Umbilical cord (tissue), 2 donors: ENCODE measurements around the gene DNAAF8. TPM values are rescaled to one million over a fixed set of nuclear protein-coding genes. Genes with fewer than 3 reads are reported as not detected.
A peak's percentile ranks its signal among the peaks of the same experiment; 100 is the strongest.
"Not testable (repeated sequence)": the region's sequence is repeated elsewhere in the genome, so short reads cannot be mapped to it uniquely, and the experiment has no call there.

Experiments used
- DNase-seq: peaks from one replicate; pipeline ENCODE4 v3.0.0-alpha.2; 2015; ENCODE audit warnings: low spot score
- total RNA-seq: library from RNA; depleted of rRNA; stranded (reverse); fragments of >200 nt; gene quantifications from one replicate; pipeline ENCODE4 v1.2.3, GENCODE V29; 2014; ENCODE audit warnings: low replicate concordance; ENCODE audit not compliant: insufficient read depth

The DNAAF8 gene
- total RNA-seq, 1 donor from 2014 or later, result 0.24 TPM

DNA sequence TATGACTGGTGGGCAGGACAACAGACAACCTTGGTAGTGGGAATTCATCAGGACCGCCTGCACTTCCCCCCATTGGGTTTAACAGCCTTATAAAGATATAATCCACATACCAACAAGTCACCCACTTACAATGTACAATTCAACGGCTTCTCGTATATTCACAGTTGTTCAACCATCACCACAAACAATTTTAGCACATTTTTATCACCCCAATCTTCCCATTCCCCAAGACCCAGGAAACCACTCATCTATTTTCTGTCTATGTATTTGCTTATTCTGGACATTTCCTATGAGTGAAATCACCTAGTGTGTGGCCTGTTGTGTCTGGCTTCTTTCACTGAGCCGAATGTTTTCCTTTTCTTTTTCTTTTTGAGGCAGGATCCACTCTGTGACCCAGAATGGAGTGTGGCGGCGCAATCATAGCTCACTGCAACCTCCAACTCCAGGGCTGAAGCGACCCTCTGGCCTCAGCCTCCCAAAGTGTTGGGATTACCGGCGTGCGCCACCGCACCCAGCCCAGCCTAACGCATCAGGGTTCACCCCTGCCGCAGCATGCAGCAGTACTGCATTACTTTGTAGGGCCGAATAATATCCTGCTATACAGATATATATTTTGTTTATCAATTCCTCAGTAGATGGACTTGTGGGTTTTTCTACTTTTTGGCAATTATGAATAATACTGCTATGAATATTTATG, 11.1 kb upstream of the DNAAF8 start:
- no peak for DNase-seq

- DNase-seq, result no peak
These were observed 9.6 kb upstream of the DNAAF8 start for GRCh38 chr16:4724661-4725270.

GRCh38 chr16:4726616-4727015, 7.7 kb upstream of the DNAAF8 start:
- no peak for DNase-seq

DNA sequence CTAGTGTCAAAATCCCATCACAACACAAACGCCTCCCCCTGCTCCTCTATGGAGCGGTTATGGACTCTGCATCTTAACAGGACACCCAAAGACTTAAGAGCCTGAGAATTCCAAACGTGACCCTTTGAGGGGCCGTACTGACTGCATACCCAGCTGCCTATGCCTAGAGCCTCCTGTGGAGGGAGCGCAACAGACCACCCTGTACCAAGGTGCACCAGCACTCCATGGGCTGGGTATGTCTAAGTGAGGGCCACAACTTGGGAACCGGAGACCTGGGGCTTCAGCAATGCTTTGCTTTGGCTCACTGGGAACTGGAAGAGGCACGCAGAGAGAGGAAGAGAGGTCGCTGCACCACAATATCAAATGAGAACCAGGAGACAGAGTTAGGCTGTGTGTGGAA, 5.7 kb upstream of the DNAAF8 start:
- no peak for DNase-seq

DNA sequence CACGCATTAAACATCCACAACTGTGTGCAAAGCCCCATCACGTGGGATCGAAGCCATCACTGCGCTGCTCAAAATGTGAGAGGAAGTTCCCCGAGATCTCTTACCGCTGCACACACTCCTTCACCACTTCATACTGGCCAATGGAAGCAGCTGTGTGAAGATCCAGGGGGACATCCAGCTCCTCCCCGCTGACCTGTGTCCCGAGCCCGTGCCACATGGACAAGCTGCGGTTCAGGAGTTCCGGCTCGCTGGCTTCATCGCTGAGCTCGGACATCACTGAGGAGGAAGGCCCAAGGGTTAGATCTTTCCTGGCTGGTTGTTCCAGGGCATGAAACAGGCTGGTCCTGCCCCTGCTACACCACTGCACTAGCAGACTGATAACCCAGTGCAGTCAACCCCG, 4.5 kb upstream of the DNAAF8 start:
- no peak for DNase-seq

DNA sequence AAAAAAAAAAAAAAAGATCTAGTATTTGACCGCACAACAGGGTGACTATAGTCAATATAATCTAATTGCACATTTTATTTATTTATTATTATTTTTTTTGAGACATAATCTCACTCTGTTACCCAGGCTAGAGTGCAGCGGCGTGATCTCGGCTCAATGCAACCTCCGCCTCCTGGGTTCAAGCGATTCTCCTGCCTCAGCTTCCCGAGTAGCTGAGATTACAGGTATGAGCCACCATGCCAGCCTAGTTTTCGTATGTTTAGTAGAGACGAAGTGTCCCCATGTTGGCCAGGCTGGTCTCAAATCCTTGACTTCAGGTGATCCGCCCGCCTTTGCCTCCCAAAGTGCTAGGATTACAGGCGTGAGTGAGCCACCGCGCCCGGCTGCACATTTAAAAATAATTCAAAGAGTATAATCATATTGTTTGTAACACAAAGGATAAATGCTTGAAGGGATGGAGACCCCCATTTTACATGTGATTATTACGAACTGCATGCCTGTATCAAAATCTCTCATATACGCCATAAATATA, 1.1 kb upstream of the DNAAF8 start:
- DNase-seq, result no peak

DNA sequence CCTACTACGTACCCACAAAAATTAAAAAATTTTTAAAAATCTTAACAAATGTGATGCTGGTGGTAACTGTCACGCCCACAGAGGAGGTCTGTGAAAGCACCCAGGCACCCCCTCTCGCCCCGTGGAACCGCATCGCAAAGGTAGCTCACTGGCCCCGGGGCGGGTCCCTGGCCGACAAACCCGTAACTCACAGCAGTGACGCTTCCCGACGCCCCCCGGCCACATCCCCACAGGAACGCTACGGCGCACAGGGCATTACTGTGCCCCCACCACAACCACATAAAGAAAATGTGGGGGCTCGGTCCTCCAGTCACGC, 632 bp upstream of the DNAAF8 start:
- DNase-seq, result no peak

DNA sequence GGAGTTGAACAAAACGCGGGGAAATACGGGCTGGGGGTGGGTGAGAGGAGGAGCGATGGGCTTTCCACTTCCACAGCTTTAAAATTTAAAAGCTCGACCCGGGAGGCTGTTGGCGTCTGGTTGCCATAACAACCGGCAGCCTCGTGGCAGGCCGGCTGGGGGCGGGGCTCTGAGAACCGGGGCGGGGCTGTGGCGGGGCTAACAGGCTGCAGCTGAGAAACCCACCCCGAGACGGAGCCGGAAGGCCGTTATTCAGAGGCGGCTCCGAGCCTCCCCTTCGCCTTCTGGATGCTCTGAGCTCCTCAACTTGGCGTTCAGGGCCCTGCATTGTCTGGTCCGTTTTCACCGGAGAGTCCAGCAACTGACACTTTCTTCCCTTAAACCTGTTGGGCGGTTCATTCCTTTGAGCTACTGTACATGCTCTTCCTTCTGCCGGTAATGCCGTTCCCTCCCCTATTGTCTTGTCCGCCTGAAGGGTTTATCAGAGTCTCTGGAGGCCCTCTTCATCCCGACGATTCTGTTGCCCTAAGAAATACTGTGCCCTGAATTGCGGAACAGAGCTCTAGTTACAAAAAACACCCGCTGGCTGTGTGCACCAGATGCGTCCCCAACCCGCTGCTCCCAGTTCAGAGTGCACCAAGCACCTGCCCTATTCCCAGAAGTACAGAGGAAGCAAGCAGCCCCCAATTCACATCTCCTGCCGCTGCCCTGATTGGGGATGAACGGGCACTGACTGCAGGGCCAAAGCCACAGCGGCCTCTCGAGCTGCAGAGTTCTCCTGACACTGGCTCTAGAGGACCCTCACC, 596 bp downstream of the DNAAF8 start:
- DNase-seq, result peak; percentile 91

GRCh38 chr16:4736546-4736945, 2.2 kb downstream of the DNAAF8 start:
- no peak for DNase-seq

GRCh38 chr16:4737545-4737944, 3.2 kb downstream of the DNAAF8 start:
- DNase-seq, result no peak

GRCh38 chr16:4738370-4738769, 4.0 kb downstream of the DNAAF8 start:
- DNase-seq, result not testable (repeated sequence)

GRCh38 chr16:4743226-4743878, 9.0 kb downstream of the DNAAF8 start:
- DNase-seq, result no peak

DNA sequence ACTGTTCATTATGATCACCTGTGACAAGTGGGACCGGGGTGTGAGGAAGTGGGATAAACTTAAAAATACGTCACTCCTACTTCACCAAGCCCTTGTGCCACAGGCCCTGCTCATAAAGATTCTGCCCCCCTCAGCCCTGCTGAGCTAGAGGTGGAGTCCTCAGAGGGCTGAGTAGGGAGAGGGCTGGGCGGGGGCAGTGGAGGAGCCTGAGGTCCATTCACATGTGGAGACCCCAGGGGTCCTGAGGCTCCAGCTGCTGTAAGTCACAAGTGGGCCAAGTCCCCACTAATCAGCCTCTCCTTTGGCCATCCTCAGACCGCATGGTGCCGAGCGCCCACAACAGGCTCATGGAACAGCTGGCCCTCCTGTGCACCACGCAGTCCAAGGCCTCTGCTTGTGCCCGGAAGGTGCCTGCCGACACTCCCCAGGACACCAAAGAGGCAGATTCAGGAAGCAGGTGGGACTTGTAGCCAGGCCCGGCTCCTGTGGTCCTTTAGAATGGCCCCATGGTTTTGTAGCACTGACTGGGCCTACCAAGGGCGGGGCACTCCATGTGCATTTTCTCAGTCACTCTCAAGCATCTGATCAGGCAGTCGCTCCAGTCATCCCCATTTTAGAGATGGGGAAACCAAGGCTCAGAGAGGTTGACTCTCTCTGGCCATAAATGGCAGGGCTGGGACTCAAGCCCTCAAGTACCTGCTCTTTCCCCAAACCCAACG, 10.4 kb downstream of the DNAAF8 start:
- no peak for DNase-seq

- no peak for DNase-seq
These were observed 10.9 kb downstream of the DNAAF8 start for GRCh38 chr16:4745274-4745569.

GRCh38 chr16:4746215-4746614, 11.9 kb downstream of the DNAAF8 start:
- no peak for DNase-seq

GRCh38 chr16:4746991-4747574, 12.7 kb downstream of the DNAAF8 start:
- peak; percentile 73 for DNase-seq

DNA sequence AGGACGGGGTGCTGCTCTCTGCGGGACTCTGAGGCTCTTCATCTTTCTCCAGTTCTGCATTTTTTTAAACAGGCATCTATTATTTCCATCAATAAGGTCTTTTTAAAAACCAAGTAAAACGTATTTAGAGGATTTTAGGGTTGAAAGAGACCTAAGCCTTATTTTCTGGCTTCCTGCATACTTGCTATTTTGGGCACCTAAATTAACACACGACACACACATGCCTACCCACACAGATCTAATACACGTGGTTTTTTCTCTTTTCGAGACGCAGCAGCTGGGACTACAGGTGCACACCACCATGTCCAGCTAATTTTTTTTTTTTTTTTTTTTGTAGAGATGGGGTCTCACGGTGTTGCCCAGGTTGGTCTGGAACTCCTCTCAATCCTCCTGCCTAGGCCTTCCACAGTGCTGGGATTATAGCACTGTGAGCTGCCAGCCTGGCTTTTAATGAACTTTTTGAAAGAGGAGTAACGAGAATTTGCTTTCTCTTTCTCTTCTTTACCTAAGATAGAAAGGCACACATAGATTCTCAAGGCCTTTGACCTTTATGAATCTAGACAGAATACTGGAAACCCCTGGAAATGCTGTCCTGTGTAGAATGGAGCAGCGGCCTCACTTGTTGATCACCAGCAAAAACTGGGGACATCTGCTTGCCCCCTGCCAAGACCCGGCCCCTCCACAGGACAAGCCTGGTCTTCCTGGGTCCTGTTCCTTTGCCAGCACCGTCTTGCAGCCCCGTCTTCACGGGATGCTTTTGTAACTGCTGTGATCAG, 13.8 kb downstream of the DNAAF8 start:
- DNase-seq, result no peak

DNA sequence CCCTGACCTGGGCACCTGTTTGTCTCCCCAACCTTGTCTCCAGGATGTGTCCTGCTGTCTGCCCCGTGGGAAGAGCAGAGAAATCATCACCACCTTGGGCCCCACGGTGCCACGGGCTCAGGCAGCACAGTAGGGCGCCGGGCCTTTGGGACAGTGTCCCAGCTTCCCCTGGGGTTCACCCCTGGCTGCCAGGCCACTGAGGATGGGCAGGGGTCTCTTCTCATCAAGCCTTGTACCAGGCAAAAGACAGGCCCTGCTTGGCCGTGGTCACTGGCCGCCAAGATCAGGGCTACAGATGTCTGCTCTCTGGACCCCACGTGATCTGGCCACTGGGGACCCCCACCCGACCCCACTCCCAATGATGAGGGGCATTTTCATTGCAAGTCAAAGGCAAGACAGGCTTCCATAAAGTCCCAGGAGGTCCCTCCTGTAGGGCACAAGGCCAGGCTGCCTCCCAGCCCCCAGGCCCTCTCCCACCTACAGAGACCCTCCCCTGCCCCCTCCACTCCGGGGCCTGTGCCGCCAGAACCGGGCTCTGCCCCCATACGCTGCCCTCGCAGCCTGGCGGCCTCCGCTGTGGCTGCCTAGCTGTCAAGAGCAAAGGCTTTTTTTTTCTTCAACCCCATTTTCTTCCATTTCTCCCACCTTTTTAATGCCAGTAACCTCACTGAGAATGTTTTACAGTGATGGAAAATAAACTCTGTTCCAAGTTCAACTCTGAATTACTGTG, 14.5 kb downstream of the DNAAF8 start:
- no peak for DNase-seq

GRCh38 chr16:4749700-4750257, 15.4 kb downstream of the DNAAF8 start:
- no peak for DNase-seq

GRCh38 chr16:4750896-4751295, 16.6 kb downstream of the DNAAF8 start:
- no peak for DNase-seq
